ENCODE measurements around the gene KLHL22. TPM values are rescaled to one million over a fixed set of nuclear protein-coding genes. Genes with fewer than 3 reads are reported as not detected.

The KLHL22 gene
- total RNA-seq, 4 donors from 2014 or later, result 12.4 to 49.8 (median 42.4) TPM

DNA sequence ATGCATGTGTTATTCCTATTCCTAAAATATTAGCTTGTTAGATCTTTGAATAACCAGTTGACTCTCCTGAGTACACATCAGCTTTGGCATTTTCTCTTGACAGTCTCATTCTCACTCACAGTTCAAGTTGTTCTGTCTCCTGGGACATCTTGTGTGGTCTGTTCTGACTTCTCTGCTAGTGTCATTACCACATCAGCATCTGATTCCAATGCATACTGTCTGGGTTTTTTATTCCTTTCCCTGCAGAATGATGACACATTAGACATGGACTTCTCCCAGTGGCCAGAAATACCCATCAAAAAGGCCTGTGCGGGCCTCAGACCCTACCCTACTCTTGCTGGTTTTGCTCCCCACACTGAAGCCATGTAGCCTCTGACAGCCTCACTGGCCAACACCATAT is 99.0 kb downstream of the KLHL22 start:
- TF ChIP-seq CTCF (IDR thresholded peaks at IDR 0.05; ENCODE audit: low read depth), result no peak

GRCh38 chr22:20395907-20396287 is 99.7 kb downstream of the KLHL22 start:
- TF ChIP-seq CTCF (IDR thresholded peaks at IDR 0.05; ENCODE audit: low read depth), result no peak

DNA sequence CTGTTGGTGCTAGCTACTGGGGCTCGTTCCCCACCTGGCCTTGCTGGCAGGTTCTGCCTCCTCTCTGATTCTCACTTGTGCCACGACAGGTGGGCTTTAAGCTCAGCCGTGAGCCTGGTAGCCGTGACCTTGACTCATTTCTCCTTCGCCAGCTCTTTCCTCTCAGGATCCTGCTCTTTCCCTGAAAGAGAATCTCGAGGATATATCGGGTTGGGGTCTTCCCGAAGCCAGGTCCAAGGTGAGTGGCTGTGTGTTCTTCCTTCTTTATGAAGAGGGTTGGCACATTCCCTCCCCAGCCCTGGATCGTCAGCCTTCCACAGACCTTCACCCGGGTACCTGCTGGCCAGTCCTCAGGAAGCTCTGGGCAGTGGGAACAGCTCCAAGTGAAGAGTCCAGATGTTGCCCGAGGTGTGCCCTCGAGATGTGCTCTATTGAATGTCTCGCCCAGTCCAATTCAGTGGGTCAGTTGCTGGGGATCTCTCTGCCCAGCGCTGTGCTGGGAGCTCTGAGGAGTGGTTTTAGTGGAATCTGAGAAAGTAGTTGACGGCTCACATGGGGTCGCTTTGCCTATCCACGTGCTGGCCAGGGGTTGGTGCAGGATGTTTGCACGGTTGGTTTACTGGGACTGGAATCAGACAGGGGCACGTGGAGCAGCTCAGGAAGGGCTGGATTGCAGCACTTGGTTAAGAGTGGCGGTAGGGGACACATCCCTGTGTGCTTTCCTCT is 100.3 kb downstream of the KLHL22 start:
- TF ChIP-seq CTCF (IDR thresholded peaks at IDR 0.05; ENCODE audit: low read depth), result no peak

DNA sequence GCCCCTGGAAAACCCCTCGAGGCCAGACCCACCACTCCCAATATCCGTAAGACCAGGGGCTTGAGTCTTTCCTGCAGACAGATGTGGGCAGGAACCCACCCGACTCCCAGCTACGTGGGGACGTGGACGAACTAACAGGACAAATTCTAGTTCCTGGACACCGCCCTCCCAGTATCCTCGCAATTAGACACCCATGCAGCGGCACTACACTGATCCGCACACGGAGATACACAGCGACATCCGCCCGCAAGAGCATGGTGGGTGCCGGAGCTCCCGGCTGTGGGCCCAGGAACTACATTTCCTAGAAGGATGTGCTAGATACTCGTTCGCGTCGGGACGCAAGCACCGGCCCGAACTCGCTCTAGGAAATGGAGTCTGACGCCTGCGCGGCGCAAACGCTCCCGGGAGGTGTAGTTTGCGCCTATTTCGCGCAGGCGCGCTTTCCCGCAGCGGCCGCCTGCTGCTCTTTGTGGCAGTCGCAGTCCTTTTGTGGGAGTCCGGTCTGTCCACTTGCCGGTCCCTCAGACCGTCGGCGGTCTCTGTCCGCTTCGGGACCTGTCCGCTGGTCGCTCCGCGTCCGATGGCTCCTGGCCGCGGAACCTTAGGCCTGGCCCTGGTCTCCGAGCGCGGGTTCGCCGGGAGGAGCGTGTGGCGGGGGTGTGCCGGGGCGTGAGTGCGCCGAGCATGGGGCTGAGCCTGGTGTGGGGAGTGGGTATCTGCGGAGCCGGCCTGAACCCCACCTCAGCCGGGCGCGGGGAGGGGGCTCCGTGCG is 101.7 kb downstream of the KLHL22 start, which contains the start of gene ZNF74:
TSS of gene ZNF74 (plus strand) at position 447 of the 772 bp plus-strand sequence. CDS start 478 bp downstream, outside the sequence.
- no peak for TF ChIP-seq CTCF (IDR thresholded peaks at IDR 0.05; ENCODE audit: low read depth)

DNA sequence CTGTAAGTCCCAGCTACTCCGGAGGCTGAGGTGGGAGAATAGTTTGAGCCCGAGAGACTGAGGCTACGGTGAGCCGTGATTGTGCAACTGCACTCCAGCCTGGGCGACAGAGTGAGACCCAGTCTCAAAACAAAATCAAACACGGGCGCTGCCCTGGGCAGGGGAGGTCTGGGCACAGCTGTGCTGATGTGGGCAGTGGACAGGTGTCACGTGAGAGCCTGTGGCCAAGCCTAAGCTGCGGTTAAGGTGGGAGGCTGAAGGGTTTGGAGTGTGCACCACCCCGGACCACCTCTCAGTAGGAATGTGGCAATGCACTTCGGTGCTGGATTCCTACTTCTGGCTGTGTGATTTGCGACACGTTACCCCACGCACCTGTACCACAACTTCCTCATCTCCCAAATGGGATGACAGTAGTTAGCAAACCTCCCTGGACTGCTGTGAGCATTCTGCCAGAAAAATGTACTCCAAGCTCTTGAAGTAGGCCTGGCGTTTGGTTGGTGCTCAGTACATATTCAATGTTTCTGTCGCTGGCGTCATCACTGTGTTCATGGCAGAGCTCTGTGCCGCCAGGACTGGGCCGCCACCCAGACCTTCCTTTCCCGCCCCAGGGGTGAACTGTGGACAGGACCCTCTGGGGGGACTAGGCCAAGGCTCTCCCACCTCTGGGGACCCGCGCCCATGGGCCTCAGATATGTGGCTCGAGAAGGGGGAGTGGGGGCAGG is 102.5 kb downstream of the KLHL22 start:
- TF ChIP-seq CTCF (IDR thresholded peaks at IDR 0.05; ENCODE audit: low read depth), result no peak

Small RNAs within 50 kb of the gene (small RNA-seq; reads per million reads assigned to genes)
- gene RF00019 (0.49 reads per million), gene RN7SL812P (not detected), gene RNU6-225P (not detected), gene RNY1P9 (not detected)

Other genes starting within 250 kb of the KLHL22 start
- gene RTN4R, start 227.5 kb downstream of the KLHL22 start, total RNA-seq, result under 1 TPM in 2 of 4 donors, not detected in 2; 0.68 to 0.82 TPM
- gene DGCR6L, start 175.7 kb downstream of the KLHL22 start, total RNA-seq, result 10 to 100 TPM; 18.8 to 61.2 (median 54.0) TPM
- 1 to 10 TPM; 2.8 to 7.2 (median 3.5) TPM for gene ZNF74, start 101.6 kb downstream of the KLHL22 start, total RNA-seq
- gene SCARF2, start 58.0 kb downstream of the KLHL22 start, total RNA-seq, result 10 to 100 TPM in 2 of 4 donors, 1 to 10 TPM in 2; 2.8 to 15.4 (median 8.1) TPM
- 10 to 100 TPM; 35.1 to 88.9 (median 49.9) TPM for gene MED15, start 11.8 kb upstream of the KLHL22 start, total RNA-seq

All from subcutaneous adipose tissue (tissue), 4 donors.